22Rv1 (cell line): ENCODE data around the gene LGALS7B.

ENCODE experiments used
- ZFX ChIP-seq: fragments of 450-650 bp; IDR thresholded peaks from 2 replicates; pipeline ENCODE4 v1.6.1; 2017; ENCODE audit warnings: antibody characterized with exemption, borderline replicate concordance
- TF ChIP-seq, protein P1 (sequence below): fragments of 450-650 bp; IDR thresholded peaks from 2 replicates; pipeline ENCODE4 v1.5.1; 2017; ENCODE audit warnings: mild to moderate bottlenecking

DNA sequence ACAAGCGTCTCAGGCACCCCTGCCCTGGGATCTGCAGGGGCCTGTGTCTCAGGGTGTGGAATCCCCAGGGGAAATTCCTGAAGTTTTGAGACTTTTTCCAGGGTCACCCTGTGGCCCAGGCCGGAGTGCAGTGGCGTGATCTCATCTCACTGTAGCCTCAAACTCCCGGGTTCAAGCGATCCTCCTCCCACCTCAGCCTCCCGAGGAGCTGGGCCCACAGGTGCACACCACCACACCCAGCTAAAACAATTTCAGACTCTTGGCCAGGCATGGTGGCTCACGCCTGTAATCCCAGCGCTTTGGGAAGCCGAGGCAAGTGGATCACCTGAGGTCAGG, 48.8 kb upstream of the LGALS7B start:
- TF ChIP-seq, protein P1, sequence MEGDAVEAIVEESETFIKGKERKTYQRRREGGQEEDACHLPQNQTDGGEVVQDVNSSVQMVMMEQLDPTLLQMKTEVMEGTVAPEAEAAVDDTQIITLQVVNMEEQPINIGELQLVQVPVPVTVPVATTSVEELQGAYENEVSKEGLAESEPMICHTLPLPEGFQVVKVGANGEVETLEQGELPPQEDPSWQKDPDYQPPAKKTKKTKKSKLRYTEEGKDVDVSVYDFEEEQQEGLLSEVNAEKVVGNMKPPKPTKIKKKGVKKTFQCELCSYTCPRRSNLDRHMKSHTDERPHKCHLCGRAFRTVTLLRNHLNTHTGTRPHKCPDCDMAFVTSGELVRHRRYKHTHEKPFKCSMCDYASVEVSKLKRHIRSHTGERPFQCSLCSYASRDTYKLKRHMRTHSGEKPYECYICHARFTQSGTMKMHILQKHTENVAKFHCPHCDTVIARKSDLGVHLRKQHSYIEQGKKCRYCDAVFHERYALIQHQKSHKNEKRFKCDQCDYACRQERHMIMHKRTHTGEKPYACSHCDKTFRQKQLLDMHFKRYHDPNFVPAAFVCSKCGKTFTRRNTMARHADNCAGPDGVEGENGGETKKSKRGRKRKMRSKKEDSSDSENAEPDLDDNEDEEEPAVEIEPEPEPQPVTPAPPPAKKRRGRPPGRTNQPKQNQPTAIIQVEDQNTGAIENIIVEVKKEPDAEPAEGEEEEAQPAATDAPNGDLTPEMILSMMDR = no peak
- TF ChIP-seq ZFX = no peak
